ENCODE data around the gene KCTD15.

DNA sequence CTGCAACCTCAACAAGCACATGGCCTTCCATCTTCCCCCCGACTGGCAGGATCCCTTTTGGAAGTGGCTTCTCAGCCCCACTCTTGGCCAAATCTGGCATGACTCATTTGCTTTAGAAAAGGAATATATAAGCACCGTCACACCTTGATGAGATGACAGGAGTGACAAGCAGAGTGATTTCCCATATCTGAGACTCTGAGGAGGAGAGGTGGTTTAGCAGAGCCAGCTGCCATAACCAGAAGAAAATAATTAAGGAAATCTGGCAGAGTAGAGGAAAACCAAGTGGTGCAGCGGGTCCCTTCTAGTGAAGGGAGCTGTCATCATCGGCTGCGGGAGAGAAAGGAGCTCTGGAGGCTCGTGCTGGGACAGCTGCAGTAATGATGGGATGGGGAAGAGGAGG, 27.5 kb upstream of the KCTD15 start:
- TF ChIP-seq, protein P1, sequence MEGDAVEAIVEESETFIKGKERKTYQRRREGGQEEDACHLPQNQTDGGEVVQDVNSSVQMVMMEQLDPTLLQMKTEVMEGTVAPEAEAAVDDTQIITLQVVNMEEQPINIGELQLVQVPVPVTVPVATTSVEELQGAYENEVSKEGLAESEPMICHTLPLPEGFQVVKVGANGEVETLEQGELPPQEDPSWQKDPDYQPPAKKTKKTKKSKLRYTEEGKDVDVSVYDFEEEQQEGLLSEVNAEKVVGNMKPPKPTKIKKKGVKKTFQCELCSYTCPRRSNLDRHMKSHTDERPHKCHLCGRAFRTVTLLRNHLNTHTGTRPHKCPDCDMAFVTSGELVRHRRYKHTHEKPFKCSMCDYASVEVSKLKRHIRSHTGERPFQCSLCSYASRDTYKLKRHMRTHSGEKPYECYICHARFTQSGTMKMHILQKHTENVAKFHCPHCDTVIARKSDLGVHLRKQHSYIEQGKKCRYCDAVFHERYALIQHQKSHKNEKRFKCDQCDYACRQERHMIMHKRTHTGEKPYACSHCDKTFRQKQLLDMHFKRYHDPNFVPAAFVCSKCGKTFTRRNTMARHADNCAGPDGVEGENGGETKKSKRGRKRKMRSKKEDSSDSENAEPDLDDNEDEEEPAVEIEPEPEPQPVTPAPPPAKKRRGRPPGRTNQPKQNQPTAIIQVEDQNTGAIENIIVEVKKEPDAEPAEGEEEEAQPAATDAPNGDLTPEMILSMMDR (IDR thresholded peaks at IDR 0.05; ENCODE audit: borderline replicate concordance, extremely low read depth, low read length, poor library complexity, severe bottlenecking): no peak
- TF ChIP-seq EZH2 (IDR thresholded peaks at IDR 0.05; ENCODE audit: borderline replicate concordance, low read depth, low read length, severe bottlenecking): no peak

All from DND-41 (cell line).